Transverse colon (tissue), 3 donors: ENCODE data around the gene PRKCB.

Source experiments
- POLR2A ChIP-seq: fragments of 450-650 bp; IDR thresholded peaks from one replicate; pipeline ENCODE4 v1.6.1; 2016; ENCODE audit warnings: antibody characterized with exemption, mild to moderate bottlenecking, moderate library complexity
- POLR2AphosphoS5 ChIP-seq, 3 donors: sonication (generic); formaldehyde crosslinking; IDR thresholded peaks; one replicate each; pipeline ENCODE4 v1.6.1; 2016; ENCODE audit warnings: antibody characterized with exemption in 3 of 3

- no peak for TF ChIP-seq POLR2A
- TF ChIP-seq POLR2AphosphoS5 (IDR thresholded peaks at IDR 0.05), result no peak
Measured at GRCh38 chr16:24129412-24129918, 293.7 kb downstream of the PRKCB start.
